ENCODE results near the gene TAL2. TPM values are rescaled to one million over a fixed set of nuclear protein-coding genes. Genes with fewer than 3 reads are reported as not detected.

The TAL2 gene
- polyA plus RNA-seq, 1 of the 3 experiments (the other 2 are of a cell fraction) = 0.15 TPM

DNA sequence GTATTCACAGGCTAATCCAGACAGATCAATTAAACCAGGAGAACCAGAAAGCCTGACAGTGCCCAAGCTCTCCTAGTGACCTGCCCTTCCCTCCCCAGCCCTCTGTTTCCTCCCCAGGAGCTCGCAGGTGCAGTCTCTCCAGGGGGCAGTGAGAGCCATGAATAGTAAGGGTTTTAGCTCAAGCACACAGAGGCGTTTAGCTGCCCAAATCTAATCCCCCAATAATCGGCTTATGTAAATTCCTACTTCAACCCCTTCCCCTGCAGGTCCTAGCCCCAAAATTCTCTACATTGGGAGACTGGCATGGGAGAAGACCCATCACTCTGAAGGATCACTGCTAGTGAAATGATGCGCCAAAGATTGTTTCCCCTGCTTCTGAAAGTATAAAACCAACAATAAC is 10.5 kb upstream of the TAL2 start:
- no peaks in the 10 kb centered on the region for H3F3A ChIP-seq (replicated peaks; ENCODE audit: insufficient read depth)
- H3K79me2 ChIP-seq (ENCODE audit: insufficient read depth) = no peaks in the 10 kb centered on the region
- no peaks in the 10 kb centered on the region for H3K27me3 ChIP-seq (ENCODE audit: insufficient read depth)
- POLR2A ChIA-PET = no interaction called here
- H2AFZ ChIP-seq (ENCODE audit: low read depth) = no peak overlapping the region
- no peak overlapping the region for H3K27ac ChIP-seq (ENCODE audit: low read depth in 2 of 2, low read length in 1 of 2)
- H3K4me2 ChIP-seq = no peak overlapping the region
- CTCF ChIA-PET = interaction anchor here (0.8 to 2.2 kb wide), 2 partner anchors 64 to 67 kb away, joined by 3 to 7 read pairs; no protein-coding TSS in a partner anchor
- no peaks in the 10 kb centered on the region for H3K9me3 ChIP-seq
- H3K9me2 ChIP-seq = no peaks in the 10 kb centered on the region
- H3K4me1 ChIP-seq (ENCODE audit: control insufficient read depth in 1 of 2, insufficient read depth in 2 of 2, low read depth in 1 of 2, low read length in 1 of 2) = peaks cover 0 to 8% of the 10 kb centered on the region in 2 experiments; a peak in 1 of 4 replicates
- H3K4me3 ChIP-seq (ENCODE audit: low read depth in 2 of 2, low read length in 1 of 2) = no peak overlapping the region
- TF ChIP-seq TAF1 (IDR thresholded peaks at IDR 0.05; ENCODE audit: borderline replicate concordance, low read depth, low read length) = no peak
- TF ChIP-seq EP300 (IDR thresholded peaks at IDR 0.05; ENCODE audit: borderline replicate concordance in 1 of 2, low read depth in 1 of 2, low read length in 1 of 2) = no peak
- TF ChIP-seq TEAD4 (IDR thresholded peaks at IDR 0.05; ENCODE audit: borderline replicate concordance, insufficient read depth) = no peak
- no peak for TF ChIP-seq RFX5 (IDR thresholded peaks at IDR 0.05; ENCODE audit: low read length)
- no peak for TF ChIP-seq YY1 (IDR thresholded peaks at IDR 0.05; ENCODE audit: low read depth)
- TF ChIP-seq RXRA (IDR thresholded peaks at IDR 0.05; ENCODE audit: borderline replicate concordance, low read depth) = no peak
- WGBS (ENCODE audit: low lambda C conversion rate) = 74% methylated on average over 4 of the region's 4 CpGs
- no peaks in the 10 kb centered on the region for H3K36me3 ChIP-seq (replicated peaks in 1 of 2; ENCODE audit: control insufficient read depth in 1 of 2, insufficient read depth in 2 of 2, low read length in 1 of 2)
- H3K9ac ChIP-seq = no peak overlapping the region
- DNase-seq = no peak
- H4K20me1 ChIP-seq (ENCODE audit: insufficient read depth) = no peaks in the 10 kb centered on the region

DNA sequence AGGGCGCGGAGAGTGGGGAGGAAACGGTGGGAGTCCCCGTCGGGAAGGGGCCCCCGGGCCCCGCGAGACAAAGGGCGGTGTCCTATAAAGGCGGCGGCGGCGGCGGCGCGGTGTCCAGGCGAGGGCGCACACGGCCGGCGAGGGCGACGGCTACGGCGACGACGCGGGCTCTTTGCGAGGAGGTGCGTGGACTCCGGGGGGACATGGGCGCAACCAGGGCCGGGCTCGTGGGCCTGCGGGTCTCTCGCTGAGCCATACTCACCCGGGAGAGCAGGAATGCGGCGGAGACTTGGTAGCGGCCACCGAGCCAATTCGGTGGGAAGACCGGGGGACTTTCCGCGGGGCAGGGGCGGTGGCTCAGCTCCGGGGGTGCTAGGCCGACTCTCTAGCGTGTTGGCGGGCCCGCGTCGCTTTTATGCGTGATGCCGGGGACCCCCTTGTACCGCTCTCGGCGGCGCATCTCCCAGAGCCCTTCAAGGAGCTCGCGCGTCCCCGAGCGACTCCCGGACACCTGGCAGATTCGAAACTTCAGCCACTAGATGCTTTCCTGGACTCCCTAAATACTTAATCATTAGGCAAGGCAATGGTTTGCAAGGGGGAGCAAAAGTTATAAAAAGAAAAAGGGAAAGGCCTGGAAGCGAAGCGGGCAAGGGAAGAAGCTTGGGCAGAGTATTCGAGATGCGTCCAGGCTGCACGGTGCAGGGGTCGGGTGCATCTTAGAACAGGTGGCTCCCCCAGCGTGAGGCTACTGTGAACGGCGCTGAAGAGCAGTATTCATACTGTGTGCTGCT is 5.9 kb upstream of the TAL2 start:
- 22% methylated on average over 21 of the region's 75 CpGs for WGBS (ENCODE audit: low lambda C conversion rate)
- Histone ChIP-seq H3F3A (replicated peaks; ENCODE audit: insufficient read depth) (no peaks in the 10 kb centered on the region), H3K79me2 (ENCODE audit: insufficient read depth) (no peaks in the 10 kb centered on the region), H3K36me3 (replicated peaks in 1 of 2; ENCODE audit: control insufficient read depth in 1 of 2, insufficient read depth in 2 of 2, low read length in 1 of 2) (no peaks in the 10 kb centered on the region), H2AFZ (ENCODE audit: low read depth) (peak overlapping the region; percentile 85), H3K9ac (no peak overlapping the region), H3K9me3 (no peaks in the 10 kb centered on the region), H3K4me1 (ENCODE audit: control insufficient read depth in 1 of 2, insufficient read depth in 2 of 2, low read depth in 1 of 2, low read length in 1 of 2) (peaks cover 0 to 8% of the 10 kb centered on the region in 2 experiments; a peak in 1 of 4 replicates), H3K27me3 (ENCODE audit: insufficient read depth) (no peaks in the 10 kb centered on the region), H3K9me2 (no peaks in the 10 kb centered on the region), H3K4me3 (ENCODE audit: low read depth in 2 of 2, low read length in 1 of 2) (peak overlapping the region; percentile 55 to 57), H3K4me2 (peak overlapping the region; percentile 84), H4K20me1 (ENCODE audit: insufficient read depth) (no peaks in the 10 kb centered on the region), H3K27ac (ENCODE audit: low read depth in 2 of 2, low read length in 1 of 2) (no peak overlapping the region)
- POLR2A ChIA-PET = no interaction called here
- peak; percentile 86 for DNase-seq
- TF ChIP-seq, protein P1, sequence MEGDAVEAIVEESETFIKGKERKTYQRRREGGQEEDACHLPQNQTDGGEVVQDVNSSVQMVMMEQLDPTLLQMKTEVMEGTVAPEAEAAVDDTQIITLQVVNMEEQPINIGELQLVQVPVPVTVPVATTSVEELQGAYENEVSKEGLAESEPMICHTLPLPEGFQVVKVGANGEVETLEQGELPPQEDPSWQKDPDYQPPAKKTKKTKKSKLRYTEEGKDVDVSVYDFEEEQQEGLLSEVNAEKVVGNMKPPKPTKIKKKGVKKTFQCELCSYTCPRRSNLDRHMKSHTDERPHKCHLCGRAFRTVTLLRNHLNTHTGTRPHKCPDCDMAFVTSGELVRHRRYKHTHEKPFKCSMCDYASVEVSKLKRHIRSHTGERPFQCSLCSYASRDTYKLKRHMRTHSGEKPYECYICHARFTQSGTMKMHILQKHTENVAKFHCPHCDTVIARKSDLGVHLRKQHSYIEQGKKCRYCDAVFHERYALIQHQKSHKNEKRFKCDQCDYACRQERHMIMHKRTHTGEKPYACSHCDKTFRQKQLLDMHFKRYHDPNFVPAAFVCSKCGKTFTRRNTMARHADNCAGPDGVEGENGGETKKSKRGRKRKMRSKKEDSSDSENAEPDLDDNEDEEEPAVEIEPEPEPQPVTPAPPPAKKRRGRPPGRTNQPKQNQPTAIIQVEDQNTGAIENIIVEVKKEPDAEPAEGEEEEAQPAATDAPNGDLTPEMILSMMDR (IDR thresholded peaks at IDR 0.05) = peak; percentile 34
- no peak for TF ChIP-seq TAF1 (IDR thresholded peaks at IDR 0.05; ENCODE audit: borderline replicate concordance, low read depth, low read length)
- TF ChIP-seq, protein P2, sequence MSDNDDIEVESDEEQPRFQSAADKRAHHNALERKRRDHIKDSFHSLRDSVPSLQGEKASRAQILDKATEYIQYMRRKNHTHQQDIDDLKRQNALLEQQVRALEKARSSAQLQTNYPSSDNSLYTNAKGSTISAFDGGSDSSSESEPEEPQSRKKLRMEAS (IDR thresholded peaks at IDR 0.05; ENCODE audit: low read depth) = peak; percentile 33; the same call in 1 of the 2 replicates
- CTCF ChIA-PET = interaction anchor here (0.5 to 1.7 kb wide), 9 partner anchors 8 to 1584 kb away, joined by 3 to 4 read pairs (median 3); no protein-coding TSS in a partner anchor
